SIG-M5 treated with dmso at 0.1 percent for 504 hours (cell line): ENCODE results near the gene SYCP2.

Experiments
- DNase-seq: peaks from one replicate; lab custom pipeline; 2025; ENCODE audit not compliant: unreplicated experiment; lab: John Stamatoyannopoulos, UW

SYCP2 gene

GRCh38 chr20:59942245-59942644 lies 8.8 kb upstream of the SYCP2 start:
- no peak for DNase-seq

- DNase-seq, result no peak
Measured at GRCh38 chr20:59940956-59941294, 7.5 kb upstream of the SYCP2 start.

GRCh38 chr20:59940129-59940955 lies 6.9 kb upstream of the SYCP2 start, which contains the start of the genes FAM217B and PPP1R3D:
Gene FAM217B (plus strand): TSS chr20:59940389. CDS start chr20:59943944, 3,555 bp downstream.
Gene PPP1R3D (minus strand): TSS chr20:59940305. CDS start chr20:59939931, 374 bp downstream.
- DNase-seq, result peak; percentile 98

DNA sequence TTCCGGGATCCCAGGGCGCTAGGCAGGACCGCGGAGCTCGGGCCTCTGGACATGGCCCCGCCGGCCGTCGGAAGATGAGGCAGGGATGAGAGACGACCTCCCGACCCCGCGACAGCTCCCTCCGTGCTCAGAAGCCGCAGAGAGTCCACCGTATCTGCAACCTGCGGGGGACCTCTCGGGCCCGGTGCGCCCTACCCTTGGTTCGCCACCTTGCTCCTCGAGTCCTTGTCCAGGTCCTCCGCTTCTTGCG lies 6.4 kb upstream of the SYCP2 start:
- no peak for DNase-seq

DNA sequence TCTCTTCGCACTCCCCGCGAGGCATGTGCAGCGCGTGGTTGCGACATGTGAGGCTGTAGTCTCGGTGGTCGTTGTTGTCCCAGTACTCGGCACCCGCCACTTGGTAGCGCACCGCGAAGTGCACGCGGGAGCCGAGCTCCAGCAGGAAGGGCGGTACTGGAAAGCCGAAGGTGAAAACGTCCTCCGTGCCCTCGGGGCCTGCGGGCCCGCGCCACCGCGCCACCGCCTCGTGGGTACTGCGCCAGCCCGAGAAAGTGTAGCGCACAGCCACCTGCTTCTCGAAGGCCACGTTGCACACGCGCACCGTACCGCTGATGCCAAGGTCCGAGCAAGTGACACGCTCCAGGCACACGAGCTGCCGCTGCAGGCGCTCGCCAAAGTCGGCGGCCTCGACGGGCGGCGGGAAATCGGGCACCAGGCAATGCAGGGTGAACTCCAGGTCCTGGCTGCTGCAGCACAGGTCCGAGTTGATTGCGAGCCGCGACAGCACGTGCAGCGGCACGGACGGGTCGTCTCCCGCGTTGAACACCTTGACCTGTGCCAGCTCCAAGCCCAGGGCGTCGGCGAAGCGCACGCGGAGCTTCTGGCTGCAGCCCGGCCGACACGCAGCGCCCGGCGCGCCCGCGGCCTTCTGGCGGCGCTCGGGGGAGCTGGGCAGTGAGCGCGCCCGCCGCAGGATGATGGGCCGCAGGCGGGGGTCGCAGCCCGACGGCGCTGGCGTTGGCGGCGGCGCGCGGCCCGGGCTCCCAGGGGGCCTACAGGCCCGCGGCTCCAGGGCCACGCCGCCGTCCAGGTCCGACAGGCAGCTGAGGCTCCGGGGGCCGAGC lies 5.8 kb upstream of the SYCP2 start:
- DNase-seq, result no peak

DNA sequence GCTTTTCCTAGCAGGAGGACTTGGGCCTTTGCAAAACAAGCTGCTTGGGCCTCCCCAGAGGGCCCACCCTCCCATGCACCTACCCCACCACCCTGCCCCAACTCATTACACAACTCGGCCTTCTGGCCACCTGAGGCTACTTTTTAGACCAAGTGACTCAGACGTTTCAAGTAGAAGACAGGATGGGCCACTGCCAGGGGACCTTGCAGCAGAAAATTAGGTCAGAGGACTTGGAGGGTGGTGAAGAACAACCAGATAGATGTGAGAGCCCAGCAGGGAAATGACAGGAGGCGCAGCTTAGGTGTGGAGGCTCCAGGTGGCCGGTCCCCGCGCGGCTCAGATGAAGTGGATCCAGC lies 5.2 kb upstream of the SYCP2 start:
- DNase-seq, result no peak

DNA sequence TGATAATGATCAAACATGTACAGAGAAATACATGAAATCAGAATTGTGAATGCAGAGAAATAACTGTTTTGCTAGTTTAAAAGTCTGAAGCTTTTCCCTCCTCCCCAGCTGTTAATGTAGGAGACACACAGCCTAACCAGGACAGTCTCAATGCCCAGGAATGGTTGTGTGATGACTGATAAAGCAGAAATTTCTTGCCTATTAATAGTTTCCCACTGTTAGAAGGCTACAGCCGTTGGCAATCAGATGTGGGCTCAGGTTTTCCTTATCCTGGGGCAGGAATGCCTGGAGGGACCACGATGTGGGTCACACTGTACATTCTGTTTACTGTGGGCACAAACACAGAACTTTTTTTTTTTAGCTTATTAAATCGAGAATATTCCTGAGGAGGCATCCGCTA lies 4.8 kb upstream of the SYCP2 start:
- no peak for DNase-seq

GRCh38 chr20:59937150-59937549 lies 3.7 kb upstream of the SYCP2 start:
- no peak for DNase-seq

DNA sequence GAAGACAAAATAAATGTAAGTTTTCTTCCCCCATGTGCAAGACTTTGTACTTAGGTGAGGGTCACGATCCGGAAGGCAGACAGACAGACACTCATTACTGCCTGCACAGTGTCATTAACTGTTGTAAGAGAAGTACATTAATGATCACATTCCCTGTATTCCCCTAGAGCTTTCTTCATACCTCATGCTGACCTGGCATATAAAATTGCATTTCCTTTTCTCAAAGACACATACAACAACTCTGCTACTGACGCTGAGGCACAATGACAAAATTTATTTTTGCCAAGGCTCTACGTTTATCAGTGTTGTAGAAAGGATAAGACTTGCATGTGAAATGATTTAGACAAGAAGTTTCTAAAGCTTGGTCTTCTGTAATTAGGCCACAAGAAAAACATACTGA lies 3.0 kb upstream of the SYCP2 start:
- no peak for DNase-seq

DNA sequence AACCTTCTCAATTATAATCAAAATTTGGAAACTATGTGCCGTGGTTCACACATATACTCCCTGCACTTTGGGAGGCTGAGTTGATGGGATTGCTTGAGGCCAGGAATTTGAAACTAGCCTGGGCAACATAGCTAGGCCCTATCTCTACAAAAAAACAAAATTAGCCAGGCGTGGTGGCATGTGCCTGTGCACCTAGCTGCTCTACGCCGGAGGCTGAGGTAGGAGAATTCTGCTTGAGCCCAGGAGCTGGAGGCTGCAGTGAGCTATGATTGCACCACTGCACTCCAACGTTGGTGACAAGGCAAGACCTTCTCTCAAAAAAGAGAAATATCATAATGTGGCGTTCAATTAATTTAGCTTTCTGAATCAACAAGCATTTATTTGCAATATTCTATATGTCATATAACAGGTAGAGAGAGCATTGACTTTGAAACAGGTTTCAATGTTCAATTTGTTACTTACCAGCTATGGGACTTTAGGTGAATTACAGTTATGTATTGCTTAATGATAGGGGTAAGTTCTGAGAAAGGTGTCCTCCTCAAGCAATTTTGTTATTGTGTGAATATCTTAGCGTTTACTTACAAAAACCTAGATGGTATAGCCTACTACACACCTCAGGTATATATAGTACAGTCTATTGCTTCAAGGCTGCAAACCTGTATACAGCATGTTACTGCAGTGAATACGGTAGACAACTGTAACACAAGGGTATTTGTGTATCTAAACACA lies 2.2 kb upstream of the SYCP2 start:
- no peak for DNase-seq

GRCh38 chr20:59933849-59934585 lies 580 bp upstream of the SYCP2 start:
- DNase-seq, result peak; percentile 60

DNA sequence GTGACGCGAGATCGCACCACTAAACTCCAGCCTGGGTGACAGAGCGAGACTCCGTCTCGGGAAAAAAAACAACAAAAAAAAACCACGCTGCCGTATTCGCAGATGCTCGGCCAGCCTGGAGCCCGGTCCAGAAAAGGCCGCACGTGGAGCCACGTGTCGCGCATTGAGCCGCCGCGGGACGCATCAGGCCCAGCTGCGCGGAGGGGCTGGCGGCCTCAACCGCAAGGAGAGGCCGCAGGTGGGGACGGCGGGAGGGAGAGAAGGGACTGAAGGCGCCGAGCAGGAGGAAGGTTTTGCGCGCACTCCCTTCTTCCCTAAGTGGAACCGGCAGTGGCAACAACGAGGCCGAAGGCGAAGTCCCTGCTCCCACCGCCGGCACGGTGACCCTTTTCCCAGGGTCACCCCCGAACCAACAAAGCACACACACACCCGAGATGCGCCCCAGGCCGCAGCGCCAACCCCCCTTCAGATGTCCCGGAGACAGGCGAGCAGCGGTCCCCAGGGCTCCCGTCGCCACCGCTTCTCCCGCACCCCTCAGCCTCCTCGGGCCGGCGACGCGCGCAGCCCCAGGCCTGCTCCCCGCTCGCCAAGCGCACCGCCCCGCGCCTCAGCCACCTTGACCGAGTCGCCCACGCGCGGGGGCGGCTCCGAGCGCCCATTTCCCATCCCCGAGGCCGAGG lies 681 bp downstream of the SYCP2 start:
- DNase-seq, result no peak

DNA sequence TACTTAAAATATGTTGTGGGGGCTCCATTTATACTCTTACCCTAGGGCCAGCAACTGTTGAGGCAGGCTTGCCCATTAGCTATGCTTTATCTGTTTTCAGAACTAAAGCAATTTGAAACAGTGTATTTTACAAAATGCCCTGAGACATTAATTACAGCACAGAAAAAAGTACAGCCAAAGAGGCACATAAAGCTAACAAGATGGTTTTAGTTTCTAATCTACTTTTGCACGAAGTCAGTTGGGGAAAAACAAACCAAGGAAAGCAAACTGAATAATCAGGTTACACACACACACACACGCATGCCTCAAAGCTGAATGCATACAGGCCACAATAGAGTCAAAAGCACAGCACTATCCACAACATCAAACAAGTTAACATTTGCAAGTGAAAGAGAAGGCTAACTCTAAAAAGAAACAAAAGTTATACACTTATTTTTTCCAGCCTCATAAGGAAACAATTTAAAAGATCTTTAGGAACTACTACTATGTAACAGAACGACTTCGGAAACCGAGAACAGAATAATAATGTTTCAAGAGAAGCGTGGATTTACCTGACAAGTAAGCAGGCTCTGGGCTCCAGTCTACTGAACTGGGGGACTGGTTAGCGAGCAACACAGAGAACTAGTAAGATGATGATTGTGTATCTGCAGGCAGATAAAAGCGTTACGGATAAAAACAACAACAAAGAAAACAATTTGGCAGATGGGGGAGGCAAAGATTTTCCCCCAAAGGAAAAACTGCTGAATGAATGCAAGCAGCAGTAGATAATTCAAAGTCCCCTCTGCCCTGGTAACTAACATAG lies 1.7 kb downstream of the SYCP2 start:
- DNase-seq, result no peak

DNA sequence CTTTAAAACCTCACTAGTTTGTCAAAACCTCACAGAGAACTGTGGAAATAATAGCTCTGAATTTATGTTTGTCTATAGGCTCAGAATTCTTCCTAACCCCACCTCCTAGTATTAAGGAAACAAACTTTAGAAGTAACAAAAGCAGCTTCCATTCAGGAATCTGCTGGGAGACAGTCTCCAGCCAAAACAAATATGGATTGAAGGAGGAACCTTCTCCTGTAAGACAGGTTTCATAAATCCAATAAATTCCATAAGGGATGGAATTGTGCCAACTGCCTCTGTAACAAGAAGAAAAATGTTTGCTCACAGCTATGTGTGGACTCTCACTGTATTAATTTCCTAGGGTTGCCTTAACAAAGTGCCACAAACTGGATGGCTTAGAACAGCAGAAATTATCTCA lies 7.5 kb downstream of the SYCP2 start:
- DNase-seq, result peak; percentile 83

- no peak for DNase-seq
Measured at GRCh38 chr20:59925359-59925758, 8.1 kb downstream of the SYCP2 start.

DNA sequence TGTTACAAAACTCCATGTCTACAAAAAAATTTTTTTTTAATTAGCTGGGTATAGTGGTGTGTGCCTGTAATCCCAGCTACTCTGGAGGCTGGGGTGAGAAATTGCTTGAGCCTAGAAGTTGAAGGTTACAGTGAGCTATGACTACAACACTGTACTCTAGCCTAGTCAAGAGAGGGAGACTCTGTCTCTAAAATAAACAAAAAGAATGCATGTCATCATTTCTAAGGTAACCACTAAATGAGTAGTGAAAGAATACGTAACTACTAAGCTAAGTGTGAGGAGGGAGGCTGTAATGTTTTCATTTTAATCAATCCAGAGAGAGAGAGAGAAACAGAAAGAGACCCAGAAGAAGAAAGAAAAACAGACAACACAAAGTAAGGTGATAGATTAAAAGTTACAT lies 9.9 kb downstream of the SYCP2 start:
- no peak for DNase-seq

DNA sequence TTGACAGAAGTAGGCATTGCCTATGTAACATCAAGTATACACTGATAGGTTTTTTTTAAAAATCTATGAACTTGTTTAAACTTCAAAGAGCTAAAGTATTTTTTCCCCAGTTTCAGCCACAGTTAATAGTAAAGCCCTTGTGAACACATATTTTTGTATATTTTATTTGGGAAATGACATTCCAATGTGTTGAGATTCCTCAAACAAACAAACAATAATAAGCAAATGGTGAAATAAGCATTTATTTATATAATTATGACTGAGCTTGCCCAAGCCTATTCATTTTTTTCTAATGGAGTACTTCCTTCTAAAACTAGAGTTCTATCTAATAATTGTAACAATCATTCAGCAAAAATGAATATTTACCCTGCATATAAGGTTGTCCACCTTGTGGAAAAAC lies 12.5 kb downstream of the SYCP2 start:
- no peak for DNase-seq

GRCh38 chr20:59912609-59913008 lies 20.8 kb downstream of the SYCP2 start:
- DNase-seq, result no peak

GRCh38 chr20:59911041-59911440 lies 22.4 kb downstream of the SYCP2 start:
- no peak for DNase-seq

DNA sequence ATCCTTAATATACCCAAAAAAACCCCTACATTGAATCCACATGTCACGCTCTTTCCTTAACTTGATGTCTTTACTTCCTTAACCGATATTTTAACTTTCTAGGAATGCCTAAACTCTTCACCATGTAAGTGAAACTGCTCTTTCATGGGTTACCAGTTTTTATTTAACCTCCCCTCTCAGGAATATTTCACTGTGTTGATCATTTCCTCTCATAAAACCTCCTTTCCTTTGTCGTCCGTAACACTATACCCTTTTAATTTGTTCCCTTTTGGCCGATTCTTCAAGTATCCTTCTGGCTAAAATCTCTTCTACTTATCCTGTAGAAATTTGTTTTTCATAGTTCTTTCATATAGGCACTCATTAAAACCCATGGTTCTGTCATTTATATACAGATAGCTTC lies 24.6 kb downstream of the SYCP2 start:
- DNase-seq, result no peak
